B cell (primary cell): Measurements from ENCODE around the gene ZNF385A. TPM values are rescaled to one million over a fixed set of nuclear protein-coding genes. Genes with fewer than 3 reads are reported as not detected.

Source experiments
- ATAC-seq: fragments of 200-7000 bp; cut with Tn5 transposase; one replicate; pipeline ENCODE4 v1.10.0; 2021; ENCODE audit warnings: low read depth, mild to moderate bottlenecking, moderate number of reproducible peaks, moderate library complexity
- CTCF ChIA-PET: fragments of 350-600 bp; sonication (Branson Sonifier 250); formaldehyde crosslinking; loops from one replicate; lab custom pipeline; 2021; ENCODE audit warnings: antibody characterized with exemption, inconsistent platforms; lab: Charles Lee
- POLR2A ChIA-PET: fragments of 350-600 bp; sonication (Branson Sonifier 250); formaldehyde crosslinking; loops from one replicate; lab custom pipeline; 2021; ENCODE audit warnings: antibody characterized with exemption; lab: Charles Lee
- DNase-seq: peaks from one replicate; pipeline ENCODE4 v3.0.0; 2013
- H2AFZ ChIP-seq: 2 replicates; pipeline ENCODE4 v1.6.1; 2012; ENCODE audit warnings: mild to moderate bottlenecking, low read depth, low read length; ENCODE audit not compliant: insufficient read depth, poor library complexity, severe bottlenecking
- H3K27ac ChIP-seq, 2 donors: 1 replicate in 1 of 2; 2 replicates in 1 of 2; pipeline ENCODE4 v1.5.1; 2012 to 2013; ENCODE audit warnings: low read length in 2 of 2, mild to moderate bottlenecking in 2 of 2, moderate library complexity in 1 of 2
- H3K27me3 ChIP-seq, 4 experiments: fragments of 200-600 bp in 1 of 4; sonication (generic) in 1 of 4; replicated peaks in 1 of 4; 1 replicate in 2 of 4; 2 replicates in 2 of 4; pipeline versions ENCODE4 v1.6.1 to v1.7.0; 2013 to 2016; ENCODE audit warnings: low read length in 3 of 4, mild to moderate bottlenecking in 2 of 4, mixed read lengths in 1 of 4, moderate library complexity in 1 of 4; ENCODE audit not compliant: insufficient read depth in 4 of 4, control insufficient read depth in 3 of 4; ENCODE audit errors: control extremely low read depth in 1 of 4
- H3K36me3 ChIP-seq, 2 experiments: replicated peaks in 1 of 2; 1 replicate in 1 of 2; 2 replicates in 1 of 2; pipeline versions ENCODE4 v1.6.1 to v1.7.1; 2013; ENCODE audit warnings: low read length in 1 of 2; ENCODE audit not compliant: insufficient read depth in 2 of 2, control insufficient read depth in 1 of 2; ENCODE audit errors: control extremely low read depth in 1 of 2, extremely low read depth in 1 of 2
- H3K4me1 ChIP-seq, 2 donors: fragments of 200-600 bp in 1 of 2; sonication (generic) in 1 of 2; 1 replicate in 1 of 2; 2 replicates in 1 of 2; pipeline versions ENCODE4 v1.5.1 to v1.6.1; 2013 to 2017; ENCODE audit warnings: low read length in 2 of 2; ENCODE audit not compliant: control insufficient read depth in 2 of 2, insufficient read depth in 2 of 2
- H3K4me2 ChIP-seq: replicated peaks from 2 replicates; pipeline ENCODE3; 2012; ENCODE audit warnings: mild to moderate bottlenecking, low read depth, low read length; ENCODE audit not compliant: poor library complexity, severe bottlenecking
- H3K4me3 ChIP-seq, 5 experiments: fragments of 200-600 bp in 1 of 5; sonication (generic) in 1 of 5; 1 replicate in 3 of 5; 2 replicates in 2 of 5; pipeline versions ENCODE4 v1.5.1 to v1.7.0; 2011 to 2016; ENCODE audit warnings: low read length in 4 of 5, mild to moderate bottlenecking in 4 of 5, low read depth in 2 of 5, control low read depth in 1 of 5, moderate library complexity in 1 of 5; ENCODE audit not compliant: insufficient read depth in 1 of 5; ENCODE audit errors: control extremely low read depth in 1 of 5, extremely low read depth in 1 of 5
- H3K79me2 ChIP-seq: fragments of 200-600 bp; sonication (generic); one replicate; pipeline ENCODE4 v1.6.0; 2016; ENCODE audit warnings: low read length; ENCODE audit not compliant: control insufficient read depth, insufficient read depth
- H3K9ac ChIP-seq: fragments of 200-600 bp; sonication (generic); 2 replicates; pipeline ENCODE4 v1.6.1; 2017; ENCODE audit warnings: mild to moderate bottlenecking, low read length, moderate library complexity
- H3K9me3 ChIP-seq, 3 donors: one replicate each; pipeline versions ENCODE4 v1.6.1 to v1.7.1; 2013; ENCODE audit warnings: low read length in 2 of 3; ENCODE audit not compliant: control insufficient read depth in 2 of 3, insufficient read depth in 1 of 3; ENCODE audit errors: control extremely low read depth in 1 of 3
- H4K20me1 ChIP-seq: 2 replicates; pipeline ENCODE4 v1.6.0; 2012; ENCODE audit warnings: mild to moderate bottlenecking, low read length; ENCODE audit not compliant: insufficient read depth, control insufficient read depth, poor library complexity, severe bottlenecking
- H3K27ac Mint-ChIP-seq: one replicate; pipeline ENCODE4 v1.8.0; 2021; ENCODE audit warnings: mixed read lengths
- H3K27me3 Mint-ChIP-seq: one replicate; pipeline ENCODE4 v1.8.0; 2021; ENCODE audit warnings: mixed read lengths
- H3K4me1 Mint-ChIP-seq: one replicate; pipeline ENCODE4 v1.8.0; 2021; ENCODE audit warnings: mixed read lengths
- H3K4me3 Mint-ChIP-seq: one replicate; pipeline ENCODE4 v1.8.0; 2021; ENCODE audit warnings: mixed read lengths
- H3K9me3 Mint-ChIP-seq: one replicate; pipeline ENCODE4 v1.8.0; 2022; ENCODE audit warnings: mixed read lengths; ENCODE audit not compliant: insufficient read depth
- CTCF ChIP-seq: fragments of 200-600 bp; IDR thresholded peaks from one replicate; pipeline ENCODE4 v1.8.0; 2022; ENCODE audit warnings: antibody characterized with exemption, mild to moderate bottlenecking
- EZH2 ChIP-seq: IDR thresholded peaks from 2 replicates; pipeline ENCODE4 v1.6.1; 2012; ENCODE audit warnings: borderline replicate concordance, low read depth, mild to moderate bottlenecking, moderate library complexity, low read length; ENCODE audit not compliant: insufficient read depth, poor library complexity, severe bottlenecking
- WGBS: methylation state at CpG from one replicate; pipeline ENCODE4 v1.1.5; 2013; ENCODE audit warnings: missing lambda C conversion rate; ENCODE audit not compliant: insufficient coverage; 5-methylcytosine and 5-hydroxymethylcytosine counted together
- intact Hi-C: fragments of 100-400 bp; cut with micrococcal nuclease; formaldehyde crosslinking; loops from one replicate; pipeline ENCODE4 v1.10.0; 2022
- polyA plus RNA-seq: library from polyadenylated mRNA; depleted of rRNA; stranded (reverse); fragments of >200 nt; gene quantifications from 2 replicates; pipeline ENCODE4 v1.2.3, GENCODE V29; 2012
- total RNA-seq, 2 donors: library from RNA; stranded (reverse); fragments of 120-200 nt in 1 of 2; gene quantifications; 1 replicate in 1 of 2; 2 replicates in 1 of 2; pipeline versions ENCODE4 v1.2.3 to v1.2.4, GENCODE V29; 2013 to 2022

The ZNF385A gene
- total and polyA plus RNA-seq, 2 donors (not counting 1 experiment from before 2014, with no cell fraction given) = 4.9 to 5.1 TPM

GRCh38 chr12:54429014-54429471 lies 44.5 kb upstream of the ZNF385A start:
- H3K9me3 ChIP-seq = no peaks in the 10 kb centered on the region
- ATAC-seq = no peak
- Mint-ChIP-seq H3K27ac (no peak overlapping the region), H3K9me3 (no peaks in the 10 kb centered on the region), H3K4me3 (no peak overlapping the region), H3K4me1 (peaks cover 16% of the 10 kb centered on the region), H3K27me3 (peaks cover 56% of the 10 kb centered on the region)
- no peak for DNase-seq
- peaks cover 6% of the 10 kb centered on the region in 2 donors for H3K4me1 ChIP-seq
- TF ChIP-seq EZH2 (no peak), CTCF (no peak)
- no peak overlapping the region for H2AFZ ChIP-seq
- H3K27ac ChIP-seq = no peak overlapping the region
- no peak overlapping the region for H3K4me3 ChIP-seq
- no peak overlapping the region for H3K9ac ChIP-seq
- CTCF ChIA-PET = interaction anchor here (0.6 to 34.5 kb wide), 6 partner anchors 9 to 226 kb away, joined by 3 to 1030 read pairs (median 4); partner anchors contain the start of gene ITGA5
- no peaks in the 10 kb centered on the region for H3K36me3 ChIP-seq
- WGBS = no CpG with 5 or more reads among the region's 3 CpGs
- no peak overlapping the region for H3K4me2 ChIP-seq
- no peaks in the 10 kb centered on the region for H4K20me1 ChIP-seq
- H3K79me2 ChIP-seq = no peaks in the 10 kb centered on the region
- intact Hi-C loops = no loop called here
- peaks cover 0 to 34% (median 4%) of the 10 kb centered on the region in 4 experiments for H3K27me3 ChIP-seq
- POLR2A ChIA-PET = interaction anchor here (1.0 kb wide), 1 partner anchor 25 kb away, joined by 3 read pairs; no protein-coding TSS in a partner anchor

- Mint-ChIP-seq H3K27me3 (peaks cover 53% of the 10 kb centered on the region), H3K4me3 (no peak overlapping the region), H3K4me1 (peaks cover 16% of the 10 kb centered on the region), H3K27ac (no peak overlapping the region), H3K9me3 (no peaks in the 10 kb centered on the region)
- Histone ChIP-seq H3K27ac (no peak overlapping the region), H3K27me3 (peaks cover 0 to 34% (median 4%) of the 10 kb centered on the region in 4 experiments), H3K36me3 (no peaks in the 10 kb centered on the region), H3K79me2 (no peaks in the 10 kb centered on the region), H3K4me2 (no peak overlapping the region), H4K20me1 (no peaks in the 10 kb centered on the region), H3K9ac (no peak overlapping the region), H3K4me1 (peaks cover 6% of the 10 kb centered on the region in 2 donors), H3K4me3 (no peak overlapping the region), H3K9me3 (no peaks in the 10 kb centered on the region), H2AFZ (no peak overlapping the region)
- no peak for ATAC-seq
- no peak for DNase-seq
- POLR2A ChIA-PET = no interaction called here
- CTCF ChIA-PET = interaction anchor here (0.9 to 34.5 kb wide), 6 partner anchors 10 to 103 kb away, joined by 3 to 1030 read pairs (median 4); partner anchors contain the start of gene COPZ1
- TF ChIP-seq EZH2 = no peak
- intact Hi-C loops = no loop called here
- 53% methylated on average over 6 of the region's 13 CpGs for WGBS
Measured at GRCh38 chr12:54428050-54429013, 43.8 kb upstream of the ZNF385A start.
